GM12878 (cell line): ENCODE measurements around the gene ST3GAL5. TPM values are rescaled to one million over a fixed set of nuclear protein-coding genes. Genes with fewer than 3 reads are reported as not detected.

Experiments used
- ATAC-seq: fragments of 200-7000 bp; cut with Tn5 transposase; 3 replicates; pipeline ENCODE4 v1.9.1; 2020; ENCODE audit warnings: mild to moderate bottlenecking, moderate library complexity
- BruUV-seq: library from RNA; stranded (reverse); fragments of 400-500 nt; replicated peaks from 2 replicates; lab custom pipeline; 2021; lab: Mats Ljungman, UMichigan
- CTCF ChIA-PET: fragments of 300-600 bp; sonication (Branson Sonifier 250); formaldehyde crosslinking; extraction: SDS; loops from one replicate; lab custom pipeline; 2021; ENCODE audit warnings: inconsistent platforms; lab: Yijun Ruan, JAX
- POLR2A ChIA-PET: fragments of 350-600 bp; formaldehyde crosslinking; extraction: SDS; loops from one replicate; lab custom pipeline; 2021; ENCODE audit warnings: inconsistent platforms; lab: Charles Lee
- RAD21 ChIA-PET: fragments of 300-600 bp; sonication (Branson Sonifier 250); formaldehyde crosslinking; loops from one replicate; lab custom pipeline; 2023; ENCODE audit warnings: antibody characterized with exemption; ENCODE audit not compliant: unreplicated experiment; lab: Charles Lee
- SMC1A ChIA-PET: fragments of 300-600 bp; sonication (Branson Sonifier 250); formaldehyde crosslinking; loops from one replicate; lab custom pipeline; 2023; ENCODE audit not compliant: unreplicated experiment, uncharacterized antibody; lab: Charles Lee
- DNase-seq: peaks from one replicate; pipeline ENCODE4 v3.0.0-alpha.2; 2011; ENCODE audit warnings: low read depth, low spot score
- FAIRE-seq: peaks from 3 replicates; lab custom pipeline; 2011; peaks lifted over from hg19 to GRCh38; lab: Jason Lieb, UNC
- H2AFZ ChIP-seq: 2 replicates; pipeline ENCODE4 v1.6.0; 2011; ENCODE audit warnings: low read depth, low read length, control low read depth; ENCODE audit not compliant: control insufficient read depth
- H3K27ac ChIP-seq: 2 replicates; pipeline ENCODE4 v1.5.1; 2011; ENCODE audit warnings: control low read depth; ENCODE audit not compliant: control insufficient read depth, insufficient read depth
- H3K27me3 ChIP-seq, 2 experiments: replicated peaks in 1 of 2; 2 replicates each; pipeline versions ENCODE4 v1.6.0 to v1.6.1; 2011; ENCODE audit warnings: low read length in 1 of 2; ENCODE audit not compliant: control insufficient read depth in 2 of 2, insufficient read depth in 2 of 2
- H3K36me3 ChIP-seq, 2 experiments: 2 replicates each; pipeline ENCODE4 v1.5.1; 2011; ENCODE audit warnings: low read length in 1 of 2; ENCODE audit not compliant: control insufficient read depth in 2 of 2, insufficient read depth in 2 of 2
- H3K4me1 ChIP-seq: 2 replicates; pipeline ENCODE4 v1.6.1; 2011; ENCODE audit warnings: mild to moderate bottlenecking, low read length, moderate library complexity, mixed read lengths; ENCODE audit not compliant: control insufficient read depth, insufficient read depth
- H3K4me2 ChIP-seq: 2 replicates; pipeline ENCODE4 v1.6.0; 2011; ENCODE audit warnings: control low read depth; ENCODE audit not compliant: control insufficient read depth, insufficient read depth
- H3K4me3 ChIP-seq: fragments of 200-600 bp; sonication (generic); 2 replicates; pipeline ENCODE4 v1.5.1; 2016
- H3K79me2 ChIP-seq: 2 replicates; pipeline ENCODE4 v1.6.0; 2011; ENCODE audit warnings: low read length; ENCODE audit not compliant: control insufficient read depth, insufficient read depth
- H3K9ac ChIP-seq: 2 replicates; pipeline ENCODE4 v1.8.0; 2011; ENCODE audit warnings: low read length, control low read depth, mixed read lengths; ENCODE audit not compliant: control insufficient read depth, insufficient read depth
- H3K9me3 ChIP-seq: replicated peaks from 3 replicates; pipeline ENCODE4 v1.5.1; 2011; ENCODE audit warnings: mild to moderate bottlenecking, low read length; ENCODE audit not compliant: control insufficient read depth, insufficient read depth
- H4K20me1 ChIP-seq: 2 replicates; pipeline ENCODE4 v1.6.0; 2011; ENCODE audit not compliant: control insufficient read depth, insufficient read depth
- FOXK2 ChIP-seq: fragments of 450-650 bp; IDR thresholded peaks from 2 replicates; pipeline ENCODE4 v1.6.1; 2017; ENCODE audit warnings: mild to moderate bottlenecking, moderate library complexity
- FOXM1 ChIP-seq: IDR thresholded peaks from 2 replicates; pipeline ENCODE4 v1.6.1; 2012; ENCODE audit warnings: low read depth, mild to moderate bottlenecking, inconsistent platforms, low read length, moderate library complexity
- KAT2A ChIP-seq: conservative IDR thresholded peaks from 2 replicates; pipeline ENCODE4 v1.6.1; 2011; ENCODE audit warnings: low read depth, low read length; ENCODE audit not compliant: control insufficient read depth
- MYB ChIP-seq: fragments of 150-350 bp; IDR thresholded peaks from 2 replicates; pipeline ENCODE4 v1.6.1; 2014; ENCODE audit warnings: mild to moderate bottlenecking, low read depth, low read length, borderline replicate concordance
- NFXL1 ChIP-seq: fragments of 450-650 bp; IDR thresholded peaks from 2 replicates; pipeline ENCODE4 v1.6.1; 2017; ENCODE audit warnings: antibody characterized with exemption, mild to moderate bottlenecking, borderline replicate concordance
- POLR2A ChIP-seq: IDR thresholded peaks from 2 replicates; pipeline ENCODE4 v1.6.1; 2011; ENCODE audit warnings: low read depth, mild to moderate bottlenecking, low read length
- SKIL ChIP-seq: fragments of 450-650 bp; IDR thresholded peaks from 2 replicates; pipeline ENCODE4 v1.6.1; 2017; ENCODE audit warnings: mild to moderate bottlenecking, low read depth, inconsistent platforms; ENCODE audit not compliant: poor library complexity, severe bottlenecking
- SUPT20H ChIP-seq: IDR thresholded peaks from 2 replicates; pipeline ENCODE4 v1.6.1; 2011; ENCODE audit warnings: low read depth, mild to moderate bottlenecking, low read length, moderate library complexity, borderline replicate concordance; ENCODE audit not compliant: control insufficient read depth
- WGBS: methylation state at CpG from one replicate; pipeline ENCODE4 v1.1.6; 2016; ENCODE audit warnings: low lambda C conversion rate; ENCODE audit not compliant: insufficient replicate concordance, insufficient coverage; ENCODE audit errors: missing lambda C conversion rate; 5-methylcytosine and 5-hydroxymethylcytosine counted together
- in situ Hi-C: fragments of 300-500 bp; cut with MboI; formaldehyde crosslinking; loops from 9 replicates; pipeline ENCODE4 v1.14.3; 2018; ENCODE audit warnings: mixed read lengths
- intact Hi-C: fragments of 100-400 bp; cut with micrococcal nuclease; formaldehyde crosslinking; loops from one replicate; pipeline ENCODE4 v1.14.2; 2022; ENCODE audit not compliant: unreplicated experiment
- polyA plus RNA-seq, 11 experiments: library from polyadenylated mRNA; depleted of rRNA in 4 of 11; unstranded in 6 of 11; stranded (reverse) in 5 of 11; fragments of >200 nt; fragmentation: Nextera tagmentation in 4 of 11; fragmentation: Illumina TruSeq in 1 of 11; extraction: Ambion mirVana in 4 of 11; extraction: Trizol in 1 of 11; gene quantifications; 1 replicate in 1 of 11; 2 replicates in 10 of 11; pipeline versions ENCODE4 v1.2.1 to v1.2.3, GENCODE V29; 2011 to 2016; ENCODE audit warnings: inconsistent platforms in 2 of 11, missing spikeins in 2 of 11, low read depth in 1 of 11
- total RNA-seq, 4 experiments: library from RNA; depleted of rRNA in 3 of 4; stranded (reverse); fragments of >200 nt in 3 of 4; fragmentation: Illumina TruSeq in 1 of 4; extraction: Trizol in 1 of 4; gene quantifications; 2 replicates each; pipeline versions ENCODE4 v1.2.1 to v1.2.3, GENCODE V29; 2013 to 2021
- TF ChIP-seq, protein P1 (sequence below): fragments of 450-650 bp; IDR thresholded peaks from 2 replicates; pipeline ENCODE4 v1.6.1; 2016; ENCODE audit warnings: mild to moderate bottlenecking
- TF ChIP-seq, protein P2 (sequence below): IDR thresholded peaks from 2 replicates; pipeline ENCODE4 v1.6.1; 2011; ENCODE audit warnings: borderline replicate concordance, low read depth, mild to moderate bottlenecking, moderate library complexity, mixed read lengths, low read length; ENCODE audit not compliant: insufficient read depth; ENCODE audit errors: extremely low read length

ST3GAL5 gene
- total and polyA plus RNA-seq, 10 of the 15 experiments (the other 5 are each of a cell fraction or from before 2014, with no cell fraction given), result 5.2 to 60.9 (median 10.2) TPM

DNA sequence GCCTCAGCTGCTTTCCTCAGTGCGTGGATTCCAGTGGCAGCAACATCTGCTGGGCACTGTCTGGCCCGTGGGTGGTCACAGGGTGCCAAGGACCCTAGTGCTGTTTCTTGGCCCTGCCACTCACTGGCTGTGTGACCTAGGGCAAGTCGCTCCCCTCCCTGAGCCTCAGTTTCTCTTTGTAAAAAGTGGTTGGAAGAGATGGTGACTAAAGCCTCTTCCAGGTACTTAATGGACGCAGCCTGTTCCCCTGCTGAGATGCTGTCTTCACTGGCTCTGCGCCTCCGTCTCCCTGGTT, 92.8 kb downstream of the ST3GAL5 start (continued):
- TF ChIP-seq SKIL (no peak), NFXL1 (no peak), SUPT20H (no peak)
- TF ChIP-seq, protein P1, sequence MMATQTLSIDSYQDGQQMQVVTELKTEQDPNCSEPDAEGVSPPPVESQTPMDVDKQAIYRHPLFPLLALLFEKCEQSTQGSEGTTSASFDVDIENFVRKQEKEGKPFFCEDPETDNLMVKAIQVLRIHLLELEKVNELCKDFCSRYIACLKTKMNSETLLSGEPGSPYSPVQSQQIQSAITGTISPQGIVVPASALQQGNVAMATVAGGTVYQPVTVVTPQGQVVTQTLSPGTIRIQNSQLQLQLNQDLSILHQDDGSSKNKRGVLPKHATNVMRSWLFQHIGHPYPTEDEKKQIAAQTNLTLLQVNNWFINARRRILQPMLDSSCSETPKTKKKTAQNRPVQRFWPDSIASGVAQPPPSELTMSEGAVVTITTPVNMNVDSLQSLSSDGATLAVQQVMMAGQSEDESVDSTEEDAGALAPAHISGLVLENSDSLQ, result no peak

DNA sequence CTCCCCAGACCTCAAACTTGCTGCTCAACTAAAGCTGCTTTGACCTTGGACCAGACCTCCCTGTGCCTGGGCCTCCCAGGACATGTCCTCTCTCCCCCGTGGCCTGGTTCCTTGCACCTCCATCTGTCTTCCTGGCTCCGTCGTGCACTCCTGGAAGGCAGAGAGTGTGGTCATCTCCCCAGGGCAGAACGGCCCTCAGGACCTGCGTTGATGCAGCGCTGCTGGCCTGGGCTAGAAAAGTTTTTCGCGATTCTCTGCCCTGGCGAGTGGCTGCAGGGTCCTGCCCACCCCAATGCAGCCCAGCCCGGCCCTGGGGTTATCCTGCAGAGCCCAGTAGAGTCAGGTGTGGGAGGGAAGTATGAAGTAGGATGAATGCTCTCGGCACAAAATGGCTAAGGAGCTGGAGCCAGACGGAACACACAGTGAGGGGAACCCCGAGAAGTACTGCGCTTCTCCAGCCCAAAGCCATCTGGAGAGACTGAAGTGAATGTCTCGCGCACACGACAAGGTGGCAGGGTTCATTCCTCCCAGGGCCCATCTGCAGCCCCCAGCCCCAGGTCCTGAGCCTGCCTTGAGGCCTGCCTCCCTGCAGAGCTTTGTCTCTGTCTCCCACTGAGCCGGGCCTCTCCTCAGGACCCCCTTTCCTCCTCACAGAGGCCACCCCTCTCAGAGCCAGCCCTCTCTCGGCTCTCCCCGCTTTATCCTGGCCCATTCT, 93.3 kb downstream of the ST3GAL5 start:
- FAIRE-seq (no peak), ATAC-seq (no peak), DNase-seq (no peak)
- no peaks in the 10 kb centered on the region for H4K20me1 ChIP-seq
- RAD21 ChIA-PET, result no interaction called here
- WGBS, result 49% methylated on average over 19 of the region's 20 CpGs
- no peaks in the 10 kb centered on the region for H3K9me3 ChIP-seq
- no peaks in the 10 kb centered on the region for H3K4me1 ChIP-seq
- in situ Hi-C loops (no loop called here), intact Hi-C loops (no loop called here)
- H3K27me3 ChIP-seq, result peaks cover 4 to 8% of the 10 kb centered on the region in 2 experiments; a peak in 3 of 4 replicates
- SMC1A ChIA-PET, result interaction anchor here (0.5 to 1.4 kb wide), 4 partner anchors 55 to 285 kb away, joined by 3 read pairs; no protein-coding TSS in a partner anchor
- no peak overlapping the region for H3K4me3 ChIP-seq
- no peak overlapping the region for H3K9ac ChIP-seq
- TF ChIP-seq MYB (no peak), FOXK2 (no peak), KAT2A (no peak), FOXM1 (no peak), POLR2A (no peak)
- TF ChIP-seq, protein P2, sequence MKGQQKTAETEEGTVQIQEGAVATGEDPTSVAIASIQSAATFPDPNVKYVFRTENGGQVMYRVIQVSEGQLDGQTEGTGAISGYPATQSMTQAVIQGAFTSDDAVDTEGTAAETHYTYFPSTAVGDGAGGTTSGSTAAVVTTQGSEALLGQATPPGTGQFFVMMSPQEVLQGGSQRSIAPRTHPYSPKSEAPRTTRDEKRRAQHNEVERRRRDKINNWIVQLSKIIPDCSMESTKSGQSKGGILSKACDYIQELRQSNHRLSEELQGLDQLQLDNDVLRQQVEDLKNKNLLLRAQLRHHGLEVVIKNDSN, result no peak
- no peak overlapping the region for H2AFZ ChIP-seq
- H3K4me2 ChIP-seq, result no peak overlapping the region
- H3K27ac ChIP-seq, result no peak overlapping the region
- H3K36me3 ChIP-seq, result no peaks in the 10 kb centered on the region
- no peaks in the 10 kb centered on the region for H3K79me2 ChIP-seq
- BruUV-seq, result no TSS peak
- CTCF ChIA-PET, result interaction anchor here (1.4 kb wide), 2 partner anchors 18 to 67 kb away, joined by 3 read pairs; no protein-coding TSS in a partner anchor
- POLR2A ChIA-PET, result no interaction called here
